Stimulated activated CD4-positive, alpha-beta T cell treated with anti-CD3 and anti-CD28 coated beads, Interleukin-15, amount 100 ng/mL, for 1 hour (primary cell): ENCODE results near the gene GJD3.

Experiments
- DNase-seq, 2 donors: peaks; one replicate each; pipeline ENCODE4 v3.0.0-alpha.2; 2020; ENCODE audit warnings: low read depth in 1 of 2, low spot score in 1 of 2

GJD3 gene

GRCh38 chr17:40340880-40341807, 23.4 kb downstream of the GJD3 start:
- DNase-seq, result peak; percentile 63 to 73

- DNase-seq, result no peak
Observed at GRCh38 chr17:40340327-40340726, 24.2 kb downstream of the GJD3 start.

GRCh38 chr17:40338941-40339649, 25.4 kb downstream of the GJD3 start:
- DNase-seq, result no peak

GRCh38 chr17:40338058-40338457, 26.5 kb downstream of the GJD3 start:
- DNase-seq, result no peak

- no peak for DNase-seq
Observed at GRCh38 chr17:40337351-40337750, 27.2 kb downstream of the GJD3 start.

- no peak for DNase-seq
Observed at GRCh38 chr17:40335620-40336019, 28.9 kb downstream of the GJD3 start.

GRCh38 chr17:40333781-40334448, 30.6 kb downstream of the GJD3 start:
- DNase-seq, result no peak

- DNase-seq, result no peak
Observed at GRCh38 chr17:40331743-40332641, 32.5 kb downstream of the GJD3 start.

- no peak for DNase-seq
Observed at GRCh38 chr17:40330850-40331470, 33.6 kb downstream of the GJD3 start.

- no peak for DNase-seq
Observed at GRCh38 chr17:40329839-40330794, 34.4 kb downstream of the GJD3 start.

GRCh38 chr17:40328386-40328766, 36.2 kb downstream of the GJD3 start:
- DNase-seq, result no peak

GRCh38 chr17:40327735-40328385, 36.7 kb downstream of the GJD3 start:
- DNase-seq, result no peak

GRCh38 chr17:40327244-40327729, 37.2 kb downstream of the GJD3 start:
- no peak for DNase-seq

- no peak for DNase-seq
Observed at GRCh38 chr17:40326832-40327199, 37.7 kb downstream of the GJD3 start.

- peak in 1 of 2 donors; percentile 45 for DNase-seq
Observed at GRCh38 chr17:40326014-40326831, 38.3 kb downstream of the GJD3 start.

- DNase-seq, result no peak
Observed at GRCh38 chr17:40325156-40326013, 39.2 kb downstream of the GJD3 start.
